Measurements from ENCODE around the gene MFSD12. TPM values are rescaled to one million over a fixed set of nuclear protein-coding genes. Genes with fewer than 3 reads are reported as not detected.

The MFSD12 gene
- 10 to 100 TPM; 40.7 to 47.7 TPM for total RNA-seq
- 10 to 100 TPM in 1 of 2 donors, 1 to 10 TPM in 1; 9.5 to 33.9 TPM for polyA plus RNA-seq
- long read RNA-seq, donor 1, transcript MFSD12-201 (10 exons, 2,124 nt) = major isoform, 32 of 100 reads
- long read RNA-seq, donor 1, partial matches to known transcripts = 45 of 100 reads
- long read RNA-seq, donor 1, other reads (novel, unspliced or antisense) = 21 of 100 reads
- long read RNA-seq, donor 2, transcript MFSD12-201 (10 exons, 2,124 nt) = major isoform, 12 of 31 reads
- long read RNA-seq, donor 2, partial matches to known transcripts = 10 of 31 reads
- long read RNA-seq, donor 2, other reads (novel, unspliced or antisense) = 9 of 31 reads

GRCh38 chr19:3557461-3558248 is at the start of gene MFSD12:
Gene MFSD12, minus strand, starts transcription at chr19:3557586. Its CDS starts 183 bp downstream, at chr19:3557403.
- H3K36me3 ChIP-seq (ENCODE audit: control insufficient read depth in 1 of 2, insufficient read depth in 2 of 2, low read length in 1 of 2) = no peaks in the 10 kb centered on the region
- H3K4me3 ChIP-seq (ENCODE audit: low read length in 2 of 2) = peak within 1 kb of the TSS; percentile 83 to 91
- intact Hi-C loops (cut with DNase I) = loop anchor here in 1 of 2 donors (1.0 kb wide), 1 partner anchor 15 kb away; the partner anchor contains the start of gene HMG20B
- 1% methylated on average over 49 to 81 of the region's 81 CpGs for WGBS, 2 donors
- ATAC-seq (ENCODE audit: low FRiP score) (peak; percentile 99), DNase-seq (peak; percentile 97 to 98)
- no peak within 1 kb of the TSS for H3K27ac ChIP-seq (ENCODE audit: low read depth in 1 of 2, low read length in 2 of 2)
- H3K4me1 ChIP-seq (ENCODE audit: control insufficient read depth in 1 of 2, insufficient read depth in 2 of 2, low read length in 2 of 2) = no peaks in the 10 kb centered on the region
- no peaks in the 10 kb centered on the region for H3K9me3 ChIP-seq (ENCODE audit: control insufficient read depth, low read length)
- no peaks in the 10 kb centered on the region for H3K27me3 ChIP-seq (ENCODE audit: control insufficient read depth in 1 of 2, insufficient read depth in 2 of 2, low read length in 1 of 2)

- ATAC-seq (ENCODE audit: low FRiP score) = peak; percentile 72
- Histone ChIP-seq H3K36me3 (ENCODE audit: control insufficient read depth in 1 of 2, insufficient read depth in 2 of 2, low read length in 1 of 2) (no peaks in the 10 kb centered on the region), H3K27ac (ENCODE audit: low read depth in 1 of 2, low read length in 2 of 2) (peak within 1 kb of the TSS; percentile 65 to 98), H3K27me3 (ENCODE audit: control insufficient read depth in 1 of 2, insufficient read depth in 2 of 2, low read length in 1 of 2) (no peaks in the 10 kb centered on the region), H3K9me3 (ENCODE audit: control insufficient read depth, low read length) (no peaks in the 10 kb centered on the region), H3K4me3 (ENCODE audit: low read length in 2 of 2) (peak within 1 kb of the TSS; percentile 78 to 89), H3K4me1 (ENCODE audit: control insufficient read depth in 1 of 2, insufficient read depth in 2 of 2, low read length in 2 of 2) (peaks cover 0 to 2% of the 10 kb centered on the region in 2 donors)
- WGBS, 2 donors = 1% methylated on average over 44 to 46 of the region's 46 CpGs
- intact Hi-C loops (cut with DNase I) = loop anchor here in 1 of 2 donors (5.0 kb wide), 1 partner anchor 34 kb away; the partner anchor contains the start of gene HMG20B
- DNase-seq = peak; percentile 90 to 95
Observed at GRCh38 chr19:3606690-3607289, 49.4 kb upstream of the MFSD12 start, which contains the start of gene TBXA2R. Gene TBXA2R, minus strand, starts transcription at chr19:3606875. Its CDS starts 6,241 bp downstream, at chr19:3600634.

DNA sequence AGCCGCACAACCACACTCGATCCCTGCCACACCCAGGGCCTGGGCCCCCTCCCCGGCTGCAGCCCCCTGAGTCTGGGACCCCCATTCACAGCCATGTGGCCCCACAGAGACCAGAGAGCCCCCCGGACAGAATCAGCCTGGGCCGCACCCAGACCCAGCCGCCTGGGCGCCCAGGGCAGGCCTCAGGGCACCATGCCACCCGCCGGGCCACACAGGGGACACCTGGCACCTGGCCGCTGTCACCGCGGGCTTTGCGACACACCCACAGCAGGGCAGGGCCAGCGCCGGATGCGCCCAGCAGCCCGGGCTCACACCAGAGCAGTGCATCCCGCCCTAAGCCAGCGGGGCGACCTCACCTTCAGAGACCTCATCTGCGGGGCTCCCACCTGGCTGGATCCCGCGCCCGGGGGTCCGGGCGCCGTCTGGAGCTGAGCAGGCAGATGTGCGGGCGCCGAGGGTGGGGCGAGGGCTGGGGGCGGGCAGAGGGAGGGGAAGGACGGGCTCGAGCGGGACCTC is 48.8 kb upstream of the MFSD12 start:
- H3K4me1 ChIP-seq (ENCODE audit: control insufficient read depth in 1 of 2, insufficient read depth in 2 of 2, low read length in 2 of 2) = peaks cover 0 to 2% of the 10 kb centered on the region in 2 donors
- peak overlapping the region; percentile 65 to 98 for H3K27ac ChIP-seq (ENCODE audit: low read depth in 1 of 2, low read length in 2 of 2)
- H3K27me3 ChIP-seq (ENCODE audit: control insufficient read depth in 1 of 2, insufficient read depth in 2 of 2, low read length in 1 of 2) = no peaks in the 10 kb centered on the region
- DNase-seq (peak; percentile 72 to 80), ATAC-seq (ENCODE audit: low FRiP score) (peak; percentile 23)
- intact Hi-C loops (cut with DNase I) = loop anchor here in 1 of 2 donors (5.0 kb wide), 1 partner anchor 34 kb away; the partner anchor contains the start of gene HMG20B
- H3K4me3 ChIP-seq (ENCODE audit: low read length in 2 of 2) = peak overlapping the region; percentile 78 to 89
- WGBS, 2 donors = 0 to 1% methylated on average over 28 to 35 of the region's 35 CpGs
- H3K36me3 ChIP-seq (ENCODE audit: control insufficient read depth in 1 of 2, insufficient read depth in 2 of 2, low read length in 1 of 2) = no peaks in the 10 kb centered on the region
- no peaks in the 10 kb centered on the region for H3K9me3 ChIP-seq (ENCODE audit: control insufficient read depth, low read length)

GRCh38 chr19:3605770-3606169 is 48.4 kb upstream of the MFSD12 start:
- ATAC-seq (ENCODE audit: low FRiP score) (no peak), DNase-seq (no peak)
- no peaks in the 10 kb centered on the region for H3K9me3 ChIP-seq (ENCODE audit: control insufficient read depth, low read length)
- H3K36me3 ChIP-seq (ENCODE audit: control insufficient read depth in 1 of 2, insufficient read depth in 2 of 2, low read length in 1 of 2) = no peaks in the 10 kb centered on the region
- peak overlapping the region; percentile 78 to 89 for H3K4me3 ChIP-seq (ENCODE audit: low read length in 2 of 2)
- peaks cover 0 to 2% of the 10 kb centered on the region in 2 donors for H3K4me1 ChIP-seq (ENCODE audit: control insufficient read depth in 1 of 2, insufficient read depth in 2 of 2, low read length in 2 of 2)
- 1 to 2% methylated on average over 5 of the region's 5 CpGs for WGBS, 2 donors
- peak overlapping the region; percentile 65 to 98 for H3K27ac ChIP-seq (ENCODE audit: low read depth in 1 of 2, low read length in 2 of 2)
- H3K27me3 ChIP-seq (ENCODE audit: control insufficient read depth in 1 of 2, insufficient read depth in 2 of 2, low read length in 1 of 2) = no peaks in the 10 kb centered on the region
- intact Hi-C loops (cut with DNase I) = loop anchor here in 1 of 2 donors (5.0 kb wide), 1 partner anchor 33 kb away; the partner anchor contains the start of gene HMG20B

GRCh38 chr19:3605361-3605760 is 48.0 kb upstream of the MFSD12 start:
- DNase-seq = no peak
- Histone ChIP-seq H3K27me3 (ENCODE audit: control insufficient read depth in 1 of 2, insufficient read depth in 2 of 2, low read length in 1 of 2) (no peaks in the 10 kb centered on the region), H3K4me1 (ENCODE audit: control insufficient read depth in 1 of 2, insufficient read depth in 2 of 2, low read length in 2 of 2) (peaks cover 0 to 2% of the 10 kb centered on the region in 2 donors), H3K27ac (ENCODE audit: low read depth in 1 of 2, low read length in 2 of 2) (peak overlapping the region; percentile 65 to 98), H3K4me3 (ENCODE audit: low read length in 2 of 2) (peak overlapping the region; percentile 3 to 89), H3K36me3 (ENCODE audit: control insufficient read depth in 1 of 2, insufficient read depth in 2 of 2, low read length in 1 of 2) (peaks cover 0 to under 1% of the 10 kb centered on the region in 2 donors), H3K9me3 (ENCODE audit: control insufficient read depth, low read length) (no peaks in the 10 kb centered on the region)
- ATAC-seq (ENCODE audit: low FRiP score) = no peak
- 2 to 11% methylated on average over 3 of the region's 3 CpGs for WGBS, 2 donors
- intact Hi-C loops (cut with DNase I) = loop anchor here in 1 of 2 donors (5.0 kb wide), 1 partner anchor 33 kb away; the partner anchor contains the start of gene HMG20B

- H3K27me3 ChIP-seq (ENCODE audit: control insufficient read depth in 1 of 2, insufficient read depth in 2 of 2, low read length in 1 of 2) = no peaks in the 10 kb centered on the region
- DNase-seq (peak in 1 of 2 donors; percentile 72), ATAC-seq (ENCODE audit: low FRiP score) (no peak)
- peaks cover 0 to 4% of the 10 kb centered on the region in 2 donors for H3K36me3 ChIP-seq (ENCODE audit: control insufficient read depth in 1 of 2, insufficient read depth in 2 of 2, low read length in 1 of 2)
- H3K9me3 ChIP-seq (ENCODE audit: control insufficient read depth, low read length) = no peaks in the 10 kb centered on the region
- peak overlapping the region in 1 of 2 donors; percentile 3 for H3K4me3 ChIP-seq (ENCODE audit: low read length in 2 of 2)
- H3K27ac ChIP-seq (ENCODE audit: low read depth in 1 of 2, low read length in 2 of 2) = peak overlapping the region; percentile 89 to 98
- 8 to 17% methylated on average over 11 of the region's 11 CpGs for WGBS, 2 donors
- intact Hi-C loops (cut with DNase I) = loop anchor here in 1 of 2 donors (5.0 kb wide), 1 partner anchor 33 kb away; the partner anchor contains the start of gene HMG20B
- H3K4me1 ChIP-seq (ENCODE audit: control insufficient read depth in 1 of 2, insufficient read depth in 2 of 2, low read length in 2 of 2) = peaks cover 0 to 2% of the 10 kb centered on the region in 2 donors
Observed at GRCh38 chr19:3604987-3605343, 47.6 kb upstream of the MFSD12 start.

- H3K27me3 ChIP-seq (ENCODE audit: control insufficient read depth in 1 of 2, insufficient read depth in 2 of 2, low read length in 1 of 2) = no peaks in the 10 kb centered on the region
- intact Hi-C loops (cut with DNase I) = no loop called here
- H3K36me3 ChIP-seq (ENCODE audit: control insufficient read depth in 1 of 2, insufficient read depth in 2 of 2, low read length in 1 of 2) = peaks cover 0 to 8% of the 10 kb centered on the region in 2 donors
- peaks cover 0 to 2% of the 10 kb centered on the region in 2 donors for H3K4me1 ChIP-seq (ENCODE audit: control insufficient read depth in 1 of 2, insufficient read depth in 2 of 2, low read length in 2 of 2)
- no peaks in the 10 kb centered on the region for H3K9me3 ChIP-seq (ENCODE audit: control insufficient read depth, low read length)
- peak; percentile 2 for ATAC-seq (ENCODE audit: low FRiP score)
- WGBS, 2 donors = 16 to 24% methylated on average over 27 of the region's 27 CpGs
- H3K27ac ChIP-seq (ENCODE audit: low read depth in 1 of 2, low read length in 2 of 2) = peak overlapping the region; percentile 89 to 98
- DNase-seq = peak; percentile 78 to 88
- no peak overlapping the region for H3K4me3 ChIP-seq (ENCODE audit: low read length in 2 of 2)
Observed at GRCh38 chr19:3604227-3604986, 47.0 kb upstream of the MFSD12 start.

All from aorta (tissue), 5 donors.